HL-60 (cell line): Measurements from ENCODE around the gene ZNF486.

Experiments
- CTCF ChIP-seq: IDR thresholded peaks from one replicate; pipeline ENCODE4 v1.5.1; 2011; ENCODE audit warnings: low read length, control low read depth, inconsistent platforms; ENCODE audit not compliant: insufficient read depth
- POLR2AphosphoS5 ChIP-seq: IDR thresholded peaks from 2 replicates; pipeline ENCODE4 v1.6.1; 2012; ENCODE audit warnings: low read depth
- TF ChIP-seq, protein P1 (sequence below): IDR thresholded peaks from 2 replicates; pipeline ENCODE4 v1.6.1; 2012; ENCODE audit warnings: low read depth; ENCODE audit not compliant: insufficient replicate concordance

DNA sequence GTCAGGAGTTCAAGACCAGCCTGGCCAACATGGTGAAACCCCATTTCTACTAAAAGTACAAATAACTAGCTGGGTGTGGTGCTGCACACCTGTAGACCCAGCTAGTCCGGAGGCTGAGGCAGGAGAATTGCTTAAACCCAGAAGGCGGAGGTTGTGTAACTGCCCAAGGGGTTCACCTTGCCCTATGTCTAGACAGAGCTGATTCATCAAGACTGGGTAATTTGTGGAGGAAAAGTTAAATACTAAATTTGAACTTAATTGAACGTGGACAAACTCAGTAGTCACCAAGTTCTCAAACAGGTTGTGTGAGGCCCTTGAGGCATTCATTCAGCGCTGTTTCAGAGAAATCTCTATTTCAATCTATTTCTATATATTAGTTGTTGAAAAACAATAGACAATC, 13.7 kb upstream of the ZNF486 start:
- no peak for TF ChIP-seq CTCF
- TF ChIP-seq POLR2AphosphoS5 = no peak
- TF ChIP-seq, protein P1, sequence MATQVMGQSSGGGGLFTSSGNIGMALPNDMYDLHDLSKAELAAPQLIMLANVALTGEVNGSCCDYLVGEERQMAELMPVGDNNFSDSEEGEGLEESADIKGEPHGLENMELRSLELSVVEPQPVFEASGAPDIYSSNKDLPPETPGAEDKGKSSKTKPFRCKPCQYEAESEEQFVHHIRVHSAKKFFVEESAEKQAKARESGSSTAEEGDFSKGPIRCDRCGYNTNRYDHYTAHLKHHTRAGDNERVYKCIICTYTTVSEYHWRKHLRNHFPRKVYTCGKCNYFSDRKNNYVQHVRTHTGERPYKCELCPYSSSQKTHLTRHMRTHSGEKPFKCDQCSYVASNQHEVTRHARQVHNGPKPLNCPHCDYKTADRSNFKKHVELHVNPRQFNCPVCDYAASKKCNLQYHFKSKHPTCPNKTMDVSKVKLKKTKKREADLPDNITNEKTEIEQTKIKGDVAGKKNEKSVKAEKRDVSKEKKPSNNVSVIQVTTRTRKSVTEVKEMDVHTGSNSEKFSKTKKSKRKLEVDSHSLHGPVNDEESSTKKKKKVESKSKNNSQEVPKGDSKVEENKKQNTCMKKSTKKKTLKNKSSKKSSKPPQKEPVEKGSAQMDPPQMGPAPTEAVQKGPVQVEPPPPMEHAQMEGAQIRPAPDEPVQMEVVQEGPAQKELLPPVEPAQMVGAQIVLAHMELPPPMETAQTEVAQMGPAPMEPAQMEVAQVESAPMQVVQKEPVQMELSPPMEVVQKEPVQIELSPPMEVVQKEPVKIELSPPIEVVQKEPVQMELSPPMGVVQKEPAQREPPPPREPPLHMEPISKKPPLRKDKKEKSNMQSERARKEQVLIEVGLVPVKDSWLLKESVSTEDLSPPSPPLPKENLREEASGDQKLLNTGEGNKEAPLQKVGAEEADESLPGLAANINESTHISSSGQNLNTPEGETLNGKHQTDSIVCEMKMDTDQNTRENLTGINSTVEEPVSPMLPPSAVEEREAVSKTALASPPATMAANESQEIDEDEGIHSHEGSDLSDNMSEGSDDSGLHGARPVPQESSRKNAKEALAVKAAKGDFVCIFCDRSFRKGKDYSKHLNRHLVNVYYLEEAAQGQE = no peak
